Muscle of arm (tissue), 12 donors: ENCODE measurements around the gene CERK. TPM values are rescaled to one million over a fixed set of nuclear protein-coding genes. Genes with fewer than 3 reads are reported as not detected.

Experiments
- polyA plus RNA-seq, 12 donors: library from polyadenylated mRNA; unstranded; fragments of 120-200 nt; gene quantifications; one replicate each; pipeline ENCODE4 v1.2.1, GENCODE V29; 2013; ENCODE audit not compliant: insufficient read length in 12 of 12

The CERK gene
- polyA plus RNA-seq, 12 donors, result 18.1 to 33.1 (median 22.2) TPM; not detected in 1

Other genes with a start within 250 kb of the CERK start
- 10 to 100 TPM in 1 of 12 donors, 1 to 10 TPM in 10, not detected in 1; 1.4 to 24.7 (median 5.0) TPM for gene CELSR1, start 200.6 kb downstream of the CERK start, polyA plus RNA-seq
- 10 to 100 TPM; 11.0 to 93.7 (median 14.9) TPM for gene GRAMD4, start 117.9 kb downstream of the CERK start, polyA plus RNA-seq
- 10 to 100 TPM in 11 of 12 donors, not detected in 1; 10.3 to 18.0 (median 13.1) TPM for gene TBC1D22A, start 24.4 kb upstream of the CERK start, polyA plus RNA-seq